Hepatocyte (in vitro differentiated cells): ENCODE data around the gene NOXA1.

Experiments
- CTCF ChIP-seq: fragments of 200-600 bp; sonication (generic); IDR thresholded peaks from 2 replicates; pipeline ENCODE4 v1.5.1; 2016; ENCODE audit warnings: antibody characterized with exemption, mild to moderate bottlenecking; ENCODE audit not compliant: poor library complexity
- EZH2 ChIP-seq: fragments of 200-600 bp; sonication (generic); IDR thresholded peaks from 2 replicates; pipeline ENCODE4 v1.6.1; 2016; ENCODE audit warnings: antibody characterized with exemption, mild to moderate bottlenecking, borderline replicate concordance

GRCh38 chr9:137447722-137448601, 24.8 kb downstream of the NOXA1 start:
- TF ChIP-seq CTCF (no peak), EZH2 (no peak)
